HG02623 (cell line): Measurements from ENCODE around the gene PLOD3.
"Not testable (repeated sequence)": the region's sequence is repeated elsewhere in the genome, so short reads cannot be mapped to it uniquely, and the experiment has no call there.

ENCODE experiments used
- ATAC-seq: cut with Tn5 transposase; IDR thresholded peaks from one replicate; pipeline ENCODE4 v1.9.1; 2021; ENCODE audit warnings: moderate library complexity; ENCODE audit not compliant: unreplicated experiment

The PLOD3 gene

GRCh38 chr7:101216001-101216859 is 1.2 kb downstream of the PLOD3 start:
- no peak for ATAC-seq

GRCh38 chr7:101212014-101212413 is 5.4 kb downstream of the PLOD3 start:
- no peak for ATAC-seq

GRCh38 chr7:101211501-101211900 is 5.9 kb downstream of the PLOD3 start:
- ATAC-seq, result no peak

GRCh38 chr7:101210143-101210542 is 7.2 kb downstream of the PLOD3 start:
- ATAC-seq, result no peak

GRCh38 chr7:101208794-101209193 is 8.6 kb downstream of the PLOD3 start:
- ATAC-seq, result no peak

GRCh38 chr7:101207459-101207858 is 9.9 kb downstream of the PLOD3 start:
- ATAC-seq, result no peak

- no peak for ATAC-seq
Measured at GRCh38 chr7:101206665-101207042, 10.7 kb downstream of the PLOD3 start.

GRCh38 chr7:101205901-101206664 is 11.3 kb downstream of the PLOD3 start:
- ATAC-seq, result no peak

GRCh38 chr7:101203740-101204738 is 13.3 kb downstream of the PLOD3 start:
- not testable (repeated sequence) for ATAC-seq

- ATAC-seq, result no peak
Measured at GRCh38 chr7:101202603-101202918, 14.8 kb downstream of the PLOD3 start.

GRCh38 chr7:101201695-101202602 is 15.4 kb downstream of the PLOD3 start:
- no peak for ATAC-seq

GRCh38 chr7:101200862-101201599 is 16.4 kb downstream of the PLOD3 start, which contains the start of gene MOGAT3:
Gene MOGAT3, minus strand, starts transcription at chr7:101201036. Its CDS starts 182 bp downstream, at chr7:101200854.
- ATAC-seq, result no peak

- no peak for ATAC-seq
Measured at GRCh38 chr7:101200504-101200861, 16.9 kb downstream of the PLOD3 start.

GRCh38 chr7:101199522-101199921 is 17.9 kb downstream of the PLOD3 start:
- ATAC-seq, result not testable (repeated sequence)

GRCh38 chr7:101198476-101198875 is 18.9 kb downstream of the PLOD3 start:
- ATAC-seq, result no peak

- no peak for ATAC-seq
Measured at GRCh38 chr7:101197991-101198390, 19.4 kb downstream of the PLOD3 start.

GRCh38 chr7:101195884-101196283 is 21.5 kb downstream of the PLOD3 start:
- ATAC-seq, result no peak

GRCh38 chr7:101189109-101189508 is 28.3 kb downstream of the PLOD3 start:
- no peak for ATAC-seq

GRCh38 chr7:101186844-101187428 is 30.4 kb downstream of the PLOD3 start:
- ATAC-seq, result no peak
